ENCODE results near the gene COPZ1.

Gene COPZ1

GRCh38 chr12:54398995-54399793 is 74.3 kb downstream of the COPZ1 start:
- DNase-seq, result peak; percentile 100

- no peak for DNase-seq
These were observed 76.2 kb downstream of the COPZ1 start for GRCh38 chr12:54401119-54401518.
